ENCODE results near the gene PXDN. TPM values are rescaled to one million over a fixed set of nuclear protein-coding genes. Genes with fewer than 3 reads are reported as not detected.

PXDN gene
- total and polyA plus RNA-seq, 2 donors (not counting 3 experiments of a cell fraction or from before 2014, with no cell fraction given) = 231 to 308 TPM

- Histone ChIP-seq H3K4me1 (ENCODE audit: control insufficient read depth, extremely low read depth, insufficient read depth, low read length) (no peaks in the 10 kb centered on the region), H3K9me3 (replicated peaks; ENCODE audit: control insufficient read depth, insufficient read depth, low read length) (no peaks in the 10 kb centered on the region), H3K27ac (ENCODE audit: insufficient read depth, low read depth, low read length) (no peak overlapping the region), H3K9ac (replicated peaks; ENCODE audit: extremely low read depth, insufficient read depth, low read length) (no peak overlapping the region), H3K27me3 (ENCODE audit: control insufficient read depth in 2 of 2, insufficient read depth in 2 of 2, low read length in 2 of 2) (no peaks in the 10 kb centered on the region), H3K9me1 (replicated peaks; ENCODE audit: control insufficient read depth, extremely low read depth, insufficient read depth, low read length) (no peaks in the 10 kb centered on the region), H2AFZ (ENCODE audit: low read depth, low read length) (no peak overlapping the region), H3K36me3 (ENCODE audit: control insufficient read depth in 2 of 2, extremely low read depth in 1 of 2, insufficient read depth in 2 of 2, low read length in 2 of 2) (peaks cover 16 to 52% of the 10 kb centered on the region in 2 experiments), H3K4me2 (ENCODE audit: insufficient read depth, low read length) (no peak overlapping the region), H3K79me2 (ENCODE audit: control insufficient read depth, insufficient read depth, low read length) (no peaks in the 10 kb centered on the region), H3K4me3 (replicated peaks in 1 of 3; ENCODE audit: insufficient read depth in 1 of 3, low read depth in 1 of 3, low read length in 3 of 3) (no peak overlapping the region), H4K20me1 (replicated peaks; ENCODE audit: control insufficient read depth, extremely low read depth, insufficient read depth, low read length) (no peaks in the 10 kb centered on the region)
- TF ChIP-seq EZH2 (IDR thresholded peaks at IDR 0.05; ENCODE audit: borderline replicate concordance, low read depth, low read length, severe bottlenecking) (no peak), JUN (IDR thresholded peaks at IDR 0.05; ENCODE audit: borderline replicate concordance, insufficient read depth, insufficient read length, low read depth) (no peak), POLR2A (IDR thresholded peaks at IDR 0.05; ENCODE audit: low read depth, low read length) (no peak), GATA2 (IDR thresholded peaks at IDR 0.05; ENCODE audit: insufficient read depth, insufficient read length, low read depth, low read length) (no peak), MAX (IDR thresholded peaks at IDR 0.05; ENCODE audit: insufficient read depth, insufficient read length) (no peak), CTCF (IDR thresholded peaks at IDR 0.05; ENCODE audit: extremely low read depth in 1 of 2, insufficient read depth in 1 of 2, low read depth in 1 of 2, low read length in 2 of 2) (no peak), FOS (IDR thresholded peaks at IDR 0.05; ENCODE audit: borderline replicate concordance, insufficient read depth, low read length) (no peak), MYC (IDR thresholded peaks at IDR 0.05; ENCODE audit: low read depth, low read length) (no peak), POLR2AphosphoS5 (IDR thresholded peaks at IDR 0.05; ENCODE audit: insufficient read depth, low read depth, low read length) (no peak)
- dilution Hi-C loops (cut with MboI; ENCODE audit: extremely low pct_ligation_motif_present, low sequenced_read_pairs) (no loop called here), intact Hi-C loops (cut with micrococcal nuclease) (loop anchor here (10.0 kb wide), 1 partner anchor 930 kb away; no protein-coding TSS in a partner anchor)
- FAIRE-seq = no peak
- no peak for DNase-seq (ENCODE audit: low read depth, low spot score)
- BruUV-seq (replicated peaks) = no TSS peak
- ChIA-PET CTCF (interaction anchor here (0.6 kb wide), 1 partner anchor 951 kb away, joined by 3 read pairs; no protein-coding TSS in a partner anchor), POLR2A (no interaction called here)
These were observed 79.6 kb downstream of the PXDN start for GRCh38 chr2:1664698-1665097.
